ENCODE measurements around the gene MIOX. TPM values are rescaled to one million over a fixed set of nuclear protein-coding genes. Genes with fewer than 3 reads are reported as not detected.

The MIOX gene
- total and polyA plus RNA-seq, 10 of the 15 experiments (the other 5 are each of a cell fraction or from before 2014, with no cell fraction given): 0.10 to 0.31 TPM; not detected in 8

GRCh38 chr22:50507991-50508884, 21.6 kb downstream of the MIOX start, which contains the start of gene NCAPH2 (continued):
- TF ChIP-seq NKRF (conservative IDR thresholded peaks at IDR 0.05) (peak; percentile 96), CBFB (IDR thresholded peaks at IDR 0.05; ENCODE audit: low read depth) (peak; percentile 74), ASH2L (IDR thresholded peaks at IDR 0.05; ENCODE audit: borderline replicate concordance, low read depth) (no peak), NR2C2 (IDR thresholded peaks at IDR 0.05; ENCODE audit: borderline replicate concordance, control insufficient read depth, insufficient read length, low read depth) (no peak), IKZF1 (conservative IDR thresholded peaks at IDR 0.05) (peak; percentile 50), MEF2B (IDR thresholded peaks at IDR 0.05; ENCODE audit: partially characterized antibody, poor library complexity, severe bottlenecking) (peak; percentile 22), TCF7 (IDR thresholded peaks at IDR 0.05; ENCODE audit: borderline replicate concordance) (no peak), CHD2 (IDR thresholded peaks at IDR 0.05; ENCODE audit: borderline replicate concordance, low read depth, low read length) (peak; percentile 69; the same call in 1 of the 2 replicates), ZNF384 (IDR thresholded peaks at IDR 0.05; ENCODE audit: borderline replicate concordance, low read depth, low read length) (no peak), NR2C1 (IDR thresholded peaks at IDR 0.05) (peak; percentile 45), IKZF2 (IDR thresholded peaks at IDR 0.05) (0 out of 4 replicates have a peak, but pooled peaks of 1 of the 2 experiments have one; percentile 24), LARP7 (IDR thresholded peaks at IDR 0.05) (peak; percentile 69; the same call in 1 of the 2 replicates), RELB (IDR thresholded peaks at IDR 0.05; ENCODE audit: low read depth) (peak; percentile 99), TAF1 (IDR thresholded peaks at IDR 0.05; ENCODE audit: borderline replicate concordance, low read depth, low read length) (peak; percentile 95), IRF3 (IDR thresholded peaks at IDR 0.05) (no peak), FOS (IDR thresholded peaks at IDR 0.05; ENCODE audit: borderline replicate concordance, extremely low read depth, insufficient read length) (no peak), GABPA (IDR thresholded peaks at IDR 0.05; ENCODE audit: low read depth) (peak; percentile 81; the same call in 1 of the 2 replicates), ZNF687 (IDR thresholded peaks at IDR 0.05) (0 out of 2 replicates have a peak, but pooled peaks have one; percentile 36), NFIC (IDR thresholded peaks at IDR 0.05; ENCODE audit: low read depth, low read length) (no peak)
